Measurements from ENCODE around the gene PSME4. TPM values are rescaled to one million over a fixed set of nuclear protein-coding genes. Genes with fewer than 3 reads are reported as not detected.
"Not testable (repeated sequence)": the region's sequence is repeated elsewhere in the genome, so short reads cannot be mapped to it uniquely, and the experiment has no call there.

Gene PSME4
- total and polyA plus RNA-seq, 3 donors from 2014 or later = 104 to 144 (median 142) TPM

- DNase-seq = no peak
- no peaks in the 10 kb centered on the region for H3K4me1 ChIP-seq
- H3K27ac ChIP-seq = no peak overlapping the region
- H3K36me3 ChIP-seq (ENCODE audit: low read depth, missing control alignments) = no peaks in the 10 kb centered on the region
- H3K27me3 ChIP-seq = no peaks in the 10 kb centered on the region
- no peak for TF ChIP-seq POLR2A (IDR thresholded peaks at IDR 0.05)
- TF ChIP-seq, protein P1, sequence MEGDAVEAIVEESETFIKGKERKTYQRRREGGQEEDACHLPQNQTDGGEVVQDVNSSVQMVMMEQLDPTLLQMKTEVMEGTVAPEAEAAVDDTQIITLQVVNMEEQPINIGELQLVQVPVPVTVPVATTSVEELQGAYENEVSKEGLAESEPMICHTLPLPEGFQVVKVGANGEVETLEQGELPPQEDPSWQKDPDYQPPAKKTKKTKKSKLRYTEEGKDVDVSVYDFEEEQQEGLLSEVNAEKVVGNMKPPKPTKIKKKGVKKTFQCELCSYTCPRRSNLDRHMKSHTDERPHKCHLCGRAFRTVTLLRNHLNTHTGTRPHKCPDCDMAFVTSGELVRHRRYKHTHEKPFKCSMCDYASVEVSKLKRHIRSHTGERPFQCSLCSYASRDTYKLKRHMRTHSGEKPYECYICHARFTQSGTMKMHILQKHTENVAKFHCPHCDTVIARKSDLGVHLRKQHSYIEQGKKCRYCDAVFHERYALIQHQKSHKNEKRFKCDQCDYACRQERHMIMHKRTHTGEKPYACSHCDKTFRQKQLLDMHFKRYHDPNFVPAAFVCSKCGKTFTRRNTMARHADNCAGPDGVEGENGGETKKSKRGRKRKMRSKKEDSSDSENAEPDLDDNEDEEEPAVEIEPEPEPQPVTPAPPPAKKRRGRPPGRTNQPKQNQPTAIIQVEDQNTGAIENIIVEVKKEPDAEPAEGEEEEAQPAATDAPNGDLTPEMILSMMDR (IDR thresholded peaks at IDR 0.05) = no peak
- intact Hi-C loops (cut with DNase I; ENCODE audit: low total_unique reads) = no loop called here
- H3K9me3 ChIP-seq = no peaks in the 10 kb centered on the region
- H3K4me3 ChIP-seq = no peak overlapping the region
- WGBS, 2 donors = 78 to 85% methylated on average over 1 of the region's 1 CpG
Observed at GRCh38 chr2:53840580-53840979, 130.2 kb downstream of the PSME4 start.

- 82 to 93% methylated on average over 4 of the region's 4 CpGs for WGBS, 2 donors
- intact Hi-C loops (cut with DNase I; ENCODE audit: low total_unique reads) = not testable (repeated sequence)
Observed at GRCh38 chr2:53829980-53830290, 140.9 kb downstream of the PSME4 start.

DNA sequence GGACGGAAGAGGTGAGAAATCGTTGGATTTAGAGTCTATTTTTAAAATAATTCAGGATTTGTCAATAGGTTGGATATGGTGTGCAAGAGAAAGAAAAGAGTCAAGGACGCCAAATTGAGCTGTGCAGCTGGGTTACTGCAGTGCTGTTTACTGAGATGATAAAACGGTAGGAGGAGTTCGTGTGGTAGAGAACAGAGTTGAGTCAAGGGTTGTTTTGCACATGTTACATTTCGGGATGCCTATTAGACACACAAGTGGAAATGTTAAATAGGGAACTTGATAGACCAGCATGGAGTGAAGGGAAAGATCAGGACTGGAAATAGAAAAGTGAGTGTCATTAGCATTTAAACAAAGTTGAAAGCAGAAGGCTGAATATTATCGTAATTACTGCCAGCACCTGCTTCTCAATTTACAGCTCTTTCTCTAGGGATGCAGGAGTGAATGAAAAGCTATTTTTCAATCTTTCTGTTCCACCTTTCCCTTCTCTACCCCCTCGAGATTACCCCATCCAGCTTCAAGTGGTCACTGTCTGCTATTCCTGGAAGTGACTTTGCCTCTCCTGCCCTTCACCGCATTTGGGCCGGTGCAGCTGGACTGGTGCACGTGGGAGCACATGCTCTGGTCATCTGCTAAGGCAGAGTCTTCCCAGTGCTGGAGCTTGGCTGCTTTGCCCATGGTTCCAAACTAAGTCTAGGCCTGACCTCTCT lies 141.4 kb downstream of the PSME4 start:
- Histone ChIP-seq H3K4me1 (peaks cover 14% of the 10 kb centered on the region), H3K36me3 (ENCODE audit: low read depth, missing control alignments) (no peaks in the 10 kb centered on the region), H3K9me3 (no peaks in the 10 kb centered on the region), H3K4me3 (no peak overlapping the region), H3K27ac (no peak overlapping the region), H3K27me3 (no peaks in the 10 kb centered on the region)
- TF ChIP-seq, protein P1 (IDR thresholded peaks at IDR 0.05) = no peak
- 78 to 84% methylated on average over 11 of the region's 11 CpGs for WGBS, 2 donors
- no peak for DNase-seq
- intact Hi-C loops (cut with DNase I; ENCODE audit: low total_unique reads) = no loop called here

More at GRCh38 chr2:53829980-53830290, 140.9 kb downstream of the PSME4 start:
- not testable (repeated sequence) for H3K27me3 ChIP-seq; H3K36me3 ChIP-seq (ENCODE audit: low read depth, missing control alignments); H3K27ac ChIP-seq; H3K9me3 ChIP-seq; DNase-seq; H3K4me3 ChIP-seq
- peaks cover 14% of the 10 kb centered on the region for H3K4me1 ChIP-seq

- no peak for TF ChIP-seq POLR2A (IDR thresholded peaks at IDR 0.05)
- TF ChIP-seq, protein P1 (IDR thresholded peaks at IDR 0.05) = no peak
- DNase-seq = no peak
- intact Hi-C loops (cut with DNase I; ENCODE audit: low total_unique reads) = no loop called here
- no peak overlapping the region for H3K4me3 ChIP-seq
- no peaks in the 10 kb centered on the region for H3K27me3 ChIP-seq
- no peak overlapping the region for H3K27ac ChIP-seq
- WGBS, 2 donors = 89 to 94% methylated on average over 4 of the region's 4 CpGs
- H3K36me3 ChIP-seq (ENCODE audit: low read depth, missing control alignments) = no peaks in the 10 kb centered on the region
- peaks cover 14% of the 10 kb centered on the region for H3K4me1 ChIP-seq
- H3K9me3 ChIP-seq = no peaks in the 10 kb centered on the region
Observed at GRCh38 chr2:53828331-53828730, 142.5 kb downstream of the PSME4 start.

DNA sequence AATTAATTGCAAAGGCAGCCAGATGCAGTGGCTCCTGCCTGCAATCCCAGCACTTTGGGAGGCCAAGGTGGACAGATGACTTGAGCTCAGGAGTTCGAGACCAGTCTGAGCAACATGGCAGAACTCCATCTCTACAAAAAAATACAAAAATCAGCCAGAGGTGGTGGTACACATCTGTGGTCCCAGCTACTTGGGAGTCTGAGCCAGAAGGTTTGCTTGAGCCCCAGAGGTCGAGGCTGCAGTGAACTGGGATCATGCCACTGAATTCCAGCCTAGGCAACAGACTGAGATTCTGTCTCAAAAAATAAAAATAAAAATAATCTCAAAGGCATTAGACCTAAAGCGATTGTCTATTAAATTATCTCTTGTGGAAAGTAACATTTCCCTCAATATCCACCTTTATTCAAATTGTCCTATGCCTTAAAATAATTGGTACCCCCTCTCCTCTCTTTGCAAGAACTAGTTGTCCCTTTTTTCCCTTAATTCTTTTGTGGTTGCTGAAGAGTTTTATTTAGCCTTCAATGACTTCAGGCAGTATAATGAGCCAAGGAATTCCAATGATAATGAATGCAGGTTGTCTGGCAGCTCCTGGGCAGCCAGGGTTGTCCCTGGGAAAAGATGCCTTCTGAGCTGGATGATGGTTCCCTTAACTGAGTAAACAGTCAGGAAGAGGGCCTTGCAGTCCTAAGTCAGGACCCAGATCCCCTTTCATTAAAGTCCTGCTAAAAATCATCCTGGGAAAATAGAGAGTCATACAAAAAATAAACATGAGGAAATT lies 143.2 kb downstream of the PSME4 start:
- no peak for DNase-seq
- Histone ChIP-seq H3K9me3 (no peaks in the 10 kb centered on the region), H3K27me3 (no peaks in the 10 kb centered on the region), H3K4me3 (no peak overlapping the region), H3K36me3 (ENCODE audit: low read depth, missing control alignments) (no peaks in the 10 kb centered on the region), H3K27ac (no peak overlapping the region), H3K4me1 (peaks cover 14% of the 10 kb centered on the region)
- WGBS, 2 donors = 49 to 61% methylated on average over 3 of the region's 3 CpGs
- TF ChIP-seq POLR2A (IDR thresholded peaks at IDR 0.05) = no peak
- TF ChIP-seq, protein P1 (IDR thresholded peaks at IDR 0.05) = no peak
- intact Hi-C loops (cut with DNase I; ENCODE audit: low total_unique reads) = no loop called here

All from testis (tissue), 3 donors.